SK-N-DZ (cell line): ENCODE results near the gene NCKAP5.

Experiments
- DNase-seq: peaks from one replicate; pipeline ENCODE4 v3.0.0-alpha.2; 2015; ENCODE audit warnings: low spot score

NCKAP5 gene

GRCh38 chr2:133461484-133461883, 106.8 kb downstream of the NCKAP5 start:
- DNase-seq: no peak

GRCh38 chr2:133459590-133459989, 108.7 kb downstream of the NCKAP5 start:
- DNase-seq: no peak

- DNase-seq: no peak
Measured at GRCh38 chr2:133458280-133458679, 110.0 kb downstream of the NCKAP5 start.

GRCh38 chr2:133457861-133458260, 110.4 kb downstream of the NCKAP5 start:
- DNase-seq: no peak

- peak; percentile 95 for DNase-seq
Measured at GRCh38 chr2:133456971-133457370, 111.3 kb downstream of the NCKAP5 start.

GRCh38 chr2:133456156-133456555, 112.1 kb downstream of the NCKAP5 start:
- peak; percentile 94 for DNase-seq

GRCh38 chr2:133453032-133453431, 115.2 kb downstream of the NCKAP5 start:
- no peak for DNase-seq

GRCh38 chr2:133452583-133452982, 115.7 kb downstream of the NCKAP5 start:
- DNase-seq: no peak

- DNase-seq: no peak
Measured at GRCh38 chr2:133452146-133452545, 116.1 kb downstream of the NCKAP5 start.

- DNase-seq: no peak
Measured at GRCh38 chr2:133448195-133448594, 120.1 kb downstream of the NCKAP5 start.

- no peak for DNase-seq
Measured at GRCh38 chr2:133447303-133447702, 121.0 kb downstream of the NCKAP5 start.

GRCh38 chr2:133444465-133444864, 123.8 kb downstream of the NCKAP5 start:
- DNase-seq: no peak

GRCh38 chr2:133442393-133442792, 125.9 kb downstream of the NCKAP5 start:
- no peak for DNase-seq

GRCh38 chr2:133439565-133439920, 128.7 kb downstream of the NCKAP5 start:
- no peak for DNase-seq

- no peak for DNase-seq
Measured at GRCh38 chr2:133438848-133439564, 129.3 kb downstream of the NCKAP5 start.

- DNase-seq: no peak
Measured at GRCh38 chr2:133438026-133438425, 130.2 kb downstream of the NCKAP5 start.

GRCh38 chr2:133437492-133437891, 130.8 kb downstream of the NCKAP5 start:
- DNase-seq: no peak

- DNase-seq: no peak
Measured at GRCh38 chr2:133434959-133435668, 133.1 kb downstream of the NCKAP5 start.

- peak; percentile 75 for DNase-seq
Measured at GRCh38 chr2:133433455-133434451, 134.5 kb downstream of the NCKAP5 start.

- no peak for DNase-seq
Measured at GRCh38 chr2:133432778-133433177, 135.5 kb downstream of the NCKAP5 start.

GRCh38 chr2:133431289-133431688, 137.0 kb downstream of the NCKAP5 start:
- DNase-seq: no peak

GRCh38 chr2:133426791-133427190, 141.5 kb downstream of the NCKAP5 start:
- no peak for DNase-seq
